Suppressor macrophage treated with lipopolysaccharide for 1 hour (primary cell): ENCODE measurements around the gene WDR26.
"Not testable (repeated sequence)": the region's sequence is repeated elsewhere in the genome, so short reads cannot be mapped to it uniquely, and the experiment has no call there.

Experiments
- DNase-seq, 3 donors: peaks; one replicate each; pipeline ENCODE4 v3.0.0-alpha.2; 2020 to 2022

WDR26 gene

DNA sequence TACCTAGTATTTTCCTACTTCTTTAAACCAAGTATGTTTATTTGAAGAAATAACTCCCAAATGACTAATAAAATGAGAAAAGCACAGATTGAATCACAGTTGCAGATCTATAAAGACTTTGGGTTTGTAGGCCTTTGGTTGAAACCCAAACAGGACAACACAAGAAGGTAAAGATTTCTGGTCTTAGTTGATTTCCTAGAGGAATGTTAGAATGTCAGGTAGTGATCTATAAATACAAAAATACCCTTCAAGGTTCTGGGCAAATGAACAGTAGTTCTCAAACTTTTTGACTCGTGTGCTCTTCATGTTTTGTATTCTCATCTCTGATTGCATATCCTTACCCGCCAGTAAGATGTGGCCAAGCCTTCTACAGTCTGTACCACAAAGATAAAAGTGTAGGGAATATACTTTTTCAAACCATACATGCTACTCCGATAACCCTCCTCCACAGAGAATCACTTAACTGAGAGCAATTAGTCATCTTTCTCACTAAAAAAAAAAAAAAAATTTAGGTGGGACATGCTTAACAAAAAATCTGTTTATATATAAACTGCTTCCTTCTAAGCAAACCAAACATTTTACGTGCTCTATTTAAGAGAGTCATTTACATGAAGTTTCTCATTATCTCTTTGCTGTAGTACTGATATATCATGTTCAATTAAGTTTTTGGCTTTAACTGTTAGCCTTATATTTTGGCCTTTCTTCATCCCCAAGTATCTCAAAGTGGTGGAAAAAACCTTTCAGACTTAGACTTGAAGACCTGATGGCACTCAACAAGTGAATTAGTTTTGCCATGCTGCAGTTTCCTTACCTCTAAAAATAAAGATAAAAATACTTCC is 42.0 kb downstream of the WDR26 start:
- no peak for DNase-seq

DNA sequence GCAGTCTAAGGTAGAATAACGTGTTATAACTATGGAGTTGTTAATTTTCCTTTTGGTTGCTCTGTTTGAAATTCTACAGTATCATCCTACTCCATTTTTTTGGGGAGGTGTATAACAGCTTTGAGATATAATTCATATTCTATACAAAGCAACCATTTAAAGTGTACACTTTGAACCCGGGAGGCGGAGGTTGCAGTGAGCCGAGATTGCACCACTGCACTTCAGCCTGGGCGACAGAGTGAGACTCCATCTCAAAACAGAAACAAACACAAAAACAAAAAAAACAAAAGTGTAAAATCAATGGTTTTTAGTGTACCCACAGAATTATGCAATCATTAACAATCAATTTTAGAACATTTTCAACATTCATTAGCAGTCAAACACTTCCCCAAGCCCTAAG is 44.1 kb downstream of the WDR26 start:
- DNase-seq = no peak

DNA sequence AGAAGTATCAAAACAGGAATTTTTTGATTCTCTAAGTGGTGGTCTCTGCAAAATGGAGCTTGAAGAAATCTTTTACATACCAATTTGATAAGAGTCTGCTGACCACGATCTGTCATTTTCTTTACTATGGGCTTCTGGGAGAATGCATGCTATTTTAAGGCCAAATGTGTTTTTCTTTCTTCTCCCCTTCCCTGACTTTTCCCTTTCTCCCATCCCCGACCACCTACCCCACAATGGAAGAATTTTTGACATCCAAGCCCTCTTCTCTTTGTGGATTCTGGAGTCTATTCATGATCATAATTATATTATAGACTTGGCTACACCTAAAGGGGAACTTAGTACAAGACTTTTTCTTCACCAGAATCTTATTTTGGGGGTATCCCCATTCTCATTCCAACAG is 46.7 kb downstream of the WDR26 start:
- no peak for DNase-seq

DNA sequence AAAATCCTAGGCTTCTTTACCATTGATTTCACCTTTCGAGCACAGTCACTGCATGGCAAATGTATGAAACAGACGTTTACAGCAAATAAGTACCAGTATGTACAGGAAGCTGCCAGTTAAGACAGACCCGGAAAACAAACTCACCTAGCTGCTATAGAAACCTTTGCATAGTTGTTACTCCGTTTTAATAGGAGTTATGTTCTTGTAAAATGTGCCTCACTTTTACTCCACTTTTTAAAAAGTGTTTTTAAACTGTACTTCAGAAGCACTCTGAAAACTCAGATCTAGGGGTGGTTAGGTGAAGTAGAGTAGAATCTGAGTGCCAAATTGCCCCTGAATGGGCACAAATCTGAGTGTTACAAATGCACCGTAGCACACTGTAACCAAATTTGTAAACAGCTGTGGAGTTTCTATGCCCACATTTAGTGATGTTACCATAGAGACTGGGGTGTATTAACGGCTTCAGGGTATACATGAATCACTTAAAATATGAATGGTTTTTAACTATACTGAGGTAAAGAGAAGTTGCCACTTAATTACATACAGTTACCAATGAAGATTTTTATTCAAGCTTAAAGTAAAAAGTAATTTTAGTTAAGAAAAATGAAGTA is 47.2 kb downstream of the WDR26 start:
- DNase-seq = no peak

DNA sequence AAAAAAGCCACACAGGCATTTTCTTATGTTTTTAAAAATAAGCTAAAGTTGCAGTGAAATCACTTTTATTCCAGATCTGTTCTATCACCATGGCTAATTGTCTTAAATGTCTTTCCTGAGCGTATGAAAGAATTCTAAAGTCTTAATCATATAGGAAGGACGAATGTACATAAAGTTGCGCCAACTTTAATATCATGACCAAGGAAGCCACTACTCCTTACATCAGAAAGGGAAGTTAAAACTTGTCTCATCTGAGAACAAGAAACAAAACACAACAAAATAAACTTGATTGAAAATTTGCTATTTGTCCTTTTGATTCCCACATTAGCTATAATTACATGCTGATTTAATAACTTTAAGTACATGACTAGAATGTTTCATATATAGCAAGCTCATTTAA is 51.4 kb downstream of the WDR26 start:
- peak in 2 of 3 donors; percentile 43 to 58 for DNase-seq

DNA sequence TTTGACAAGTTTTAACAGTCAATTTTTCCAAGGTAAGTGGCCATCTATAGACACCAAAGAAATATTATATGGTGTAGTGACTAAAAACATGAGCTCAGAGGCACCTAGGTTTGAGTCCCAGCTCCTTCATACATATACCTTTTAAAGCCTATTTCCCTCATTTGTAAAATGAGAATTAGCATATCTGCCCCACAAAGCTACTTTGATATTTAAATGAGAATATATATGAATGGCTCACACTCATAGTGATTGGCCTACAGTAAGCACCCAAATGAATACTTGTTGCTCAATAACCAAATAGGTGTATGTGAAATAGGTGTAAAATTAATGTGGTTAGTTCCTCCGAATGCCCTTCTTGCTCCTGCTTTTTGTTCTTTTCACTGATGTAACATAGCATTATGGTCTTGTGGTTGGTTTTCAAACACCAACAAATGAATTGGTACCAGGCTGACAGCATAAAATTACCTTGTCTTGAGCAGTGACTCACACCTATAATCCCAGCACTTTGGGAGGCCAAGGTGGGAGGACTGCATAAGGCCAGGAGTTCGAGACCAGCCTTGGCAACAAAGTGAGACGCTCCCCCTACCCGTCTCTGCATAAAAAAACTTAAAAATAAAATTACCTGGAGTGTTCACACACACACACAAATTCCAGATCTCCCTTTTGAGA is 52.6 kb downstream of the WDR26 start:
- DNase-seq = no peak

DNA sequence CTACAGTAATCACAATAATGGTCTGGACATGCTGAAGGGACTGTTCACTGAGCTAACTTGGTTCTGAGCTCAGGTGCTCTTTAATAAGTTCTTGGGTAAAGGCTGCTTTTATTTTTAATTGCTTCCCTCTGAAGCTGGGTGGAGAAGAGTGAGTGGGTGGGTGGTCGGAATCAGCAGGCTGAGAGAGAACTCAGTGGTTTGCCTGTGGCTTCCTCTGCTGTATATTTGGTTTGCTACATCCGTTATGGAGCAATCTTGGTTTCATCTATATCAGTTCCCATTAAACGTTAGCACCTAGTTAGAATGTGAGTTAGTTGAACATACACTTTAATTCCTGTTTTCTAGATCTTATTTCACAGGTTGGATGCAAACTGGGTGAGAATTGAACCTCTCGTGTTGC is 54.6 kb downstream of the WDR26 start:
- peak; percentile 67 to 78 (median 76) for DNase-seq

DNA sequence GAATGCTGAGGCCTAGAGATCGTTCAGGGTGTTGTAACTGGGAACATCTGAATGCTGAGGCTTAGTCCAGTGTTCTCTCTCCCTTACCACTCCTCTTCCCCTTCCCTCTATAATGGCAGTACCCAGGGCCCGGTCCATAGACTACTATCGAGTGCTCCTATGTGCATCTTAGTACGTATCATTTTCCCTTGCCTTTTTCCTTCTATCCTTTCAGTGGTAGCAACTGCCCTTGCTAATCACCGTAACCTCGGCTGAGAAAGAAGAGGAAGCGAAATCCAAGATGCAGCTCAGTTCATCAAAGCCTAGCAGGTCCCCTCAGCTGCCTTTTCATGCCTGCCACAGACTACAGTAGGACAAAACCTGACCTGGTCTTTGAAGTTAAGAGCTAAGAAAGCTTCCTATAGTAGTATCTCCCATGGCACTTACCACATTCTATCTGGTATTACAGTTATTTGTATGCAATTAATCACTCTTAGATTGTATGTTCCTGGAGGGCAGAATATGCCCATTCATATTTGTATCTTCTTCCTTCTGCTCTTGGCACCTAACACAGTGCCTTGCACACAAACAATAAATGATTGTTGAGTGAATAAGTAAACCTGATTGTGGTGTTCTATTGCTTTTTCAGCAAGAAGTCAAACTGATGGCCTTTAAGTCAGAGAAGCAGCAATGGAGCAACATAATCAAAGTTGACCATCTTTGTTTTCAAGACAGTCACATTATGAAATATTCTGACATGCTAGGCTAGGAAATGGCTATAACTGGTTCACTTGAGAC is 55.6 kb downstream of the WDR26 start:
- peak; percentile 35 to 41 (median 37) for DNase-seq

DNA sequence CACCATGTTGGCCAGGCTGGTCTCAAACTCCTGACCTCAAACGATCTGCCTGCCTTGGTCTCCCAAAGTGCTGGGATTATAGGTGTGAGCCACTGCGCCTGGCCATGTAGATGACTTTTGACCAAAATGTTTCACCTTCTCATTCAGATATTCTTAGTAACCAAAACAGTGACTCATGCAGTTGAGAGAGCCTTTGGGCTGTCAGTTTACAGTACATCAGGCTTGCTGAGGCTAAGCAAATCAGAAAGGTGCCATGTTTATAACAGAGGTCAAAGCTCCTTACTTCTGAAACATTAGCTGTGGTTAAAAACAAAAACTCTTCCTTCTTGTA is 57.0 kb downstream of the WDR26 start:
- peak; percentile 8 to 42 (median 32) for DNase-seq

DNA sequence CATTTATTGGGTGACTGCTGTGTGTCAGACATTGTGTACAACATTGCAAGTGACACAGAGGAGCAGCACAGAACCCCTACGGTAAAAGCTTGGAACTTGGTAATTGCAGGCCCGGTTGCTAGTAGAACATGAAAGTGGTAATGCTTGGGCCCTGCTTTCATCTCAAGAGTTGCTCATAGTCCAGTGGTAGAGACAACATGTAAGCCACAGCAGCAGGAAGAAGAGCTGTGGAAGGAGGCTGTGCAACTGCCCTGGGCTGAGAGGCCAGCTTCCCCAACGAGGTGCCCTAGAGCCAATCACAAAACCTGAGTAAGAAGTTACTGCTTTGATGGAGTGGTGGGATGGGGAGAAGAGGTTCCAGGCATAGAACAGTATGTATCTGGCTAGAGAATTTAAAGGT is 59.5 kb downstream of the WDR26 start:
- no peak for DNase-seq

DNA sequence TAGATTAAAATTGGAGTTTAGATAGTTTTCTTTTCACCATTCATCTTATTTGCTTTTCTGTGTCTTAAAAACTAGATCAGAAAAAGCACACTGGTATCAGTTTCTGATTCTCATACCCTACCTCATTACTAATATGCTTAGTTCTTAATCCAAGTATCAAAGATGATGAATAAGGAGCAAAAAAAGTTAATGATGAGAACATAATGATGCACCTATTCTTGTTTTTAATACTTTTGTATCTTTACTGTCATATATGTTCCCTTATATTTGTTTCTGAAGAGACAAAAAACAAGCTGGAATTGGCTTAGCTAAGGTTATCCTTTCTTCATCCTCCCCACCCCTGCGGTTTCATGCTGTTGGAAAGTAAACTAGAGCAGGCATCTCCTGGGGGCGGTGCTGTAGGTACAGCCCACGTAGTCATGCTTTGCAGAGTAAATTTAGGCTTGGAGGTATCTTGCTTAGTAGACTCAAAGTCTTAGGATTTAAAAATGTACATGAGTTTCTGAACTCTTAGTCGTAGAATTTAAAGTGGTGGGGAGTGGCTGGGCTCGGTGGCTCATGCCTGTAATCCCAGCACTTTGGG is 61.5 kb downstream of the WDR26 start:
- DNase-seq = no peak

DNA sequence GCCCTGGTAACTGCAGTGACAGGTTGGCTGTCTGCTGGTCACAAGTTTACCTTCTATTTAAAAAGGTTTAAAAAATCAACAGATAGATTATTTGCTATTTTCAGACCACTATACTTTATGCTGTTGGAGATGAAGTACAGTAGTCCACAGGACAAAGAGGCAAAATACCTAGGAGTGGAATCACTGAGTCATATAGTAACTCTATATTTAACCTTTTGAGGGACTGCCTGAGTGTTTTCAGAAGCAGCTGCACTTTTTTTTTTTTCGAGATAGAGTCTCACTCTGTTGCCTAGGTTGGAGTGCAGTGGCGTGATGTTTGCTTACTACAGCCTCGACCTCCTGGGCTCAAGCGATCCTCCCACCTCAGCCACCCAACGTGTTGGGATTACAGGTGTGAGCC is 66.2 kb downstream of the WDR26 start:
- no peak for DNase-seq

DNA sequence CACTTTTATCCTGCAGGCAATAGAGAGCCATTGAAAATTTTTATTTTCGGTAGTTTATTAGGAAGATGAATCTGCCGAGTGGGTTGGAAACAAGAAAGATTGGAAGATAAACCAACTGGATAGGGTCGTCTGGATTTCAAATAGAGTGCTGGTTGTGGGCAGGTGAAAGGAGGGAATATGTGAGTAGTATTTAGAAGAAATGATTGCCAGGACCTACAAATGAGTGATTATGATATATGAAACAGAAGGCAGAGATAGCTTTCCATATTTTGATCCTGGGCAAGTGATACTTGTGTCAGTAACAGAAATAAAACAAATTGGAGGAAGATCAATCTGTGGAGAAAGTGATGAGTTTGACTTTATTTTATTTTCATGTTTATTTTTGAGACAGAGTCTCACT is 75.4 kb downstream of the WDR26 start:
- DNase-seq = no peak

DNA sequence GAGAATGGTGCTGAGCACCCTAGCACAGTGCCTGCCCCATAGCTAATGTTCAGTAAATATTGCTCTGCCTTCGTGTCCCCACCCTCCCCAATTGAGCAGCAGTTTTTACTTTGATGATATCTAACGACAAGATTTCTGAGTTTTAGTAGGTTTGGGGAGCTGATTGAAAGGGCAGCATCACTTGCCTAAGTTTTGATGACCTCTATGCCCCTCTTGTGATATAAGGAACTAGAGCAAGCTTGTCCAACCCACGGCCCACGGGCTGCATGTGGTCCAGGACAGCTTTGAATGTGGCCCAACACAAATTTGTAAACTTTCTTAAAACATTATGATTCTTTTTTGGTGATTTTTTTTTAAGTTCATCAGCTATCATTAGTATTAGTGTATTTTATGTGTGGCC is 76.4 kb downstream of the WDR26 start:
- peak; percentile 31 to 60 (median 52) for DNase-seq

DNA sequence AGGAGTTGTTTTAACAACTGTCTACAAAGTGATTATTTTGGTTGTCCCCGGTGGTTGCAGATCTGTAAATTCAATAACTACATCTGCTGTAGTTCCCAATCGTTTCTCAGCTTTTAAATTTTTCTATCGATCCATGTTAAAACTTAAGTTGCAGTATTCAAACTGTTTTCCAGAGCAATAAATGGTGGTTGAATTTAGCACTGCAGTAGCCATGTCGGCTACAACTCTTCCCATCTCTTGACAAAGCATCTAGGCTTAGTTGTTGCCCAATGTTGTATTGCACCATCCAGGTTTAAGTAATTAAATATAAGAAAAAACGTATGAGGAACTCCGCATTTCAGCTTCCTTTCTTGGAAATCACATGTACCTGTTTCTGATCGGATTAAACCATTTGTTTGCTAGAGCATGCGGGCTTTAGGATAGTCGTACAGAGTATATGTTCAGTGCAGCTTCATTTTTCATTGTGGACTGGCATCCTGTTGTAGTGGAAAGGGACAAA is 76.9 kb downstream of the WDR26 start:
- DNase-seq = peak; percentile 65 to 83 (median 68)

DNA sequence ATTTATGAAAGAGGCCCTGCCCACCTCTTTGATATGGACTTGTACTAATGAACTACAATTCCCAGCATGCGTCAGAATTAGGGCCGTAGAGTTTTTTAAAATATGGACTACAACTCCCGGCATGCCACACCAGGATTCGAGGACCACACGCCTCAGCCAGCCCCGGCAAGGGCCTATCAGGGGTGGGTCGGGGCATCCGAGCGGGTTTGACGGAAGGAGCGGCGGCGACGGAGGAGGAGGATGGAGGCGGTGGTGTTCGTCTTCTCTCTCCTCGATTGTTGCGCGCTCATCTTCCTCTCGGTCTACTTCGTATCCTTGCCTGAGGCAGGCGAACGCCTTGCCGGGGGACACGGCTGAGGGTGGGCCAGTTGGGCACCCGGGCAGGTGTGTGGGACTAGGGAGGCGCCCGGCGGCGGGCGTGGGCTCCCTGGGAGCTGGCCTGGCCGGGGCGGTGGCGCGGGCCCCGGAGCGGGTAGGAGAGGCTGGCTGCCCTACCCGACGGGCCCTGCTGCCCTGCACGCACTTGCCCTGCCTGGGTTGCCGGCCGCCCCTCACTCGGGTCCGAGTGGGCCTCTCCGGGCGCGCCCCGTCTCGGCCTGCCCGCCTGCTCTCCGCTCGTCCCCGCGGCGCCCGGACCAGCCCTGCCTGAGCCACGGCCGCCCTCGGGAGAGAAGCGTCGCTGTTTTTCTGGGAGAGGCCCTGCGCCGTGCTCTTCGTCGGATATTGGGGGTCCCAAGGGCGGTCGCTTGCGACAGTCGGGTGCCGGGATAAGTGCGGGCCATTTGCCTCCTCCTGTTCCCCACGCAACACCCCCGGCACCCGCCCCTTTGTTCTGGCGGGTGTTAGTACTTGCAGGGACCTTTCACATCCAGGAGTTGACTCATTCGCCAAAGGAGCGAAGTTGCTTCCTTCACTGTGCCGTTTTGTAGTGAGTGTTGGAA is 77.6 kb downstream of the WDR26 start, which contains the start of gene CNIH4:
TSS of gene CNIH4 (plus strand) at position 195 of the 941 bp plus-strand sequence. CDS start at position 241, 46 bp downstream.
- DNase-seq = peak; percentile 95 to 96 (median 95)

DNA sequence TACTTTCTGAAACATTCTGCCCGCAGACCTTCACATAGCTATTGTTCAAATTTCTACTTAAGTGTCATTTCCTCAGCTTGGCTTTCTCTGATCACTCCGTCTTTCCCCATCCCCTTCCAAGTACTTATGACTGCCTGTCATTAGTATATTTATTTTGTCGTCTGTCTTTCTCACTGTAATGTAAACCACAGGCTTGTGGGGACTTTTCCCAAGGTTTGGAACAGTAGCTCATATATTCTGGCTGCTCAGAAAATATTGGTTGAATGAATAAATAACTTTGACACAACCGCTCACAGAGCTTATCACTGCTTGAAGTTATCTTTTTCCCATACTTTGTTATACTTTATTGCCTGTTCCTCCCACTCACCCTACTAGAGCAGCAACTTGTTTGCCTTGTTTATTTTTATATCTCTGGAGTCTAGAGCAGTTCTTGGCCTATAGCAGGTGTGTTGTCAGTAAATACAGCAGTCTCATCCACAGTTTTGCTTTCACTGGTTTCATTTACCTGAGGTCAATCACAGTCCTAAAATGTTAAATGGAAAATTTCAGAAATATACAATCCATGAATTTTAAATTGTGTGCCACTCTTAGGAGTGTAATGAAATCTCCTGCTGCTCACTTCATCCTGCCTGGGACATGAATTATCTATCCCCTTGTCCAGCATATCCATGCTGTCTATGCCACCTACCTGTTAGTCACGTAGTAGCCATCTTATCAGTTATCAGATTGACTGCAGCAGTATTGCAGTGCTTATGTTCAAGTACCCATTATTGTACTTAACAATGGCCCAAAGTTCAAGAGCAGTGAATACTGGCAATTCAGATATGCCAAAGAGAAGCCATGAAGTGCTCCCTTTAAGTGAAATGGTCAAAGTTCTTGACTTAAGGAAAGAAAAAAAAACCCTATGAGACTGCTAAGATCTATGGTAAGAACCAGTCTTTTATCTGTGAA is 80.3 kb downstream of the WDR26 start:
- DNase-seq = no peak

DNA sequence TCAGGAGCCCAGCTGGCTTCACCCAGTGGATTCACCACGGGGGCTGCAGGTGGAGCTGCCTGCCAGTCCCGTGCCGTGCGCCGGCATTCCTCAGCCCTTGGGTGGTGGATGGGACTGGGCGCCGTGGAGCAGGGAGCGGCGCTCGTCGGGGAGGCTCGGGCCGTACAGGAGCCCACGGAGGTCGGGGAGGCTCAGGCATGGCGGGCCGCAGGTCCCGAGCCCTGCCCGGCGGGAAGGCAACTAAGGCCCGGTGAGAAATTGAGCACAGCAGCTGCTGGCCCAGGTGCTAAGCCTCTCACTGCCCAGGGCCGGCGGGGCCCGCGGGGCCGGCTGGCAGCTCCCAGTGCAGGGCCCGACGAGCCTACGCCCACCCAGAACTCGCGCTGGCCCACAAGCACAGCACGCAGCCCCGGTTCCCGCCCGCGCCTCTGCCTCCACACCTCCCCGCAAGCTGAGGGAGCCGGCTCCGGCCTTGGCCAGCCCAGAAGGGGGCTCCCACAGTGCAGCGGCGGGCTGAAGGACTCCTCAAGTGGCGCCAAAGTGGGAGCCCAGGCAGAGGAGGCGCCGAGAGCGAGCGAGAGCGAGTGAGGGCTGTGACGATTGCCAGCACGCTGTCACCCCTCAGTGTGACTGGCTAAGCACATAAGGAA is 82.0 kb downstream of the WDR26 start:
- not testable (repeated sequence) for DNase-seq

DNA sequence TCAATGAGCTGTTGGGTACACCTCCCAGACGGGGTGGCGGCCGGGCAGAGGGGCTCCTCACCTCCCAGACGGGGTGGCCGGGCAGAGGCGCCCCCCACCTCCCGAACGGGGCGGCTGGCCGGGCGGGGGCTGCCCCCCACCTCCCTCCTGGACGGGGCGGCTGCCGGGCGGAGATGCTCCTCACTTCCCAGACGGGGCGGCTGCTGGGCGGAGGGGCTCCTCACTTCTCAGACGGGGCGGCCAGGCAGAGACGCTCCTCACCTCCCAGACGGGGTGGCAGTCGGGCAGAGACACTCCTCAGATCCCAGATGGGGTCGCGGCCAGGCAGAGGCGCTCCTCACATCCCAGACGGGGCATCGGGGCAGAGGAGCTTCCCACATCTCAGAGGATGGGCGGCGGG is 84.9 kb downstream of the WDR26 start:
- DNase-seq = not testable (repeated sequence)

DNA sequence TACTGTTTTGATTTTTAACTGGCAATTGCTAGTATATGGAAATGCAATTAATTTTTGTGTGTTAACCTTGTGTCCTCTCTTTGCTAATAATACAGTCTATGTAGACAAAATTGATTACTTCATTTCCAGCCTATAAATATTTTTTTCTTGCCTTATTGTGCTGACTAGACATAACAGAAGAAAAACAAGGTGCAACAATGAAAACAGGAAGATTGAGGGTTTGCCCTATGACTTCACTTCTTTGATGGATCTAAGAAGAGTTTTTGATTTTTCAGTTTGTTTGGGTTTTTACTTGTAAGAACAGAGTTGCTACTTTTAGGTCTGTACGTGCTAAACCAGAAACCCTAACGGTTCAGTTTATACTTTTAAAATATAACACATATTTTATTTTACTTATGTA is 86.5 kb downstream of the WDR26 start:
- DNase-seq = no peak
